SK-N-MC (cell line): ENCODE measurements around the gene WBP4.

Experiments used
- EZH2 ChIP-seq: fragments of 200-600 bp; sonication (generic); IDR thresholded peaks from one replicate; pipeline ENCODE4 v1.6.1; 2017; ENCODE audit warnings: antibody characterized with exemption
- POLR2AphosphoS5 ChIP-seq: IDR thresholded peaks from 2 replicates; pipeline ENCODE4 v1.6.1; 2012; ENCODE audit warnings: mild to moderate bottlenecking, low read depth, low read length, borderline replicate concordance

GRCh38 chr13:41107104-41107571, 45.8 kb downstream of the WBP4 start:
- TF ChIP-seq POLR2AphosphoS5 = no peak
- no peak for TF ChIP-seq EZH2
